Glomerular endothelial cell (primary cell): Measurements from ENCODE around the gene TEKTIP1. TPM values are rescaled to one million over a fixed set of nuclear protein-coding genes. Genes with fewer than 3 reads are reported as not detected.

Experiments used
- DNase-seq: peaks from one replicate; pipeline ENCODE4 v3.0.0-alpha.2; 2011; ENCODE audit warnings: low read depth, low spot score; ENCODE audit errors: extremely low read depth
- total RNA-seq: library from RNA; depleted of rRNA; stranded (reverse); fragments of >200 nt; gene quantifications from 2 replicates; pipeline ENCODE4 v1.2.3, GENCODE V29; 2015

The TEKTIP1 gene
- total RNA-seq = not detected in 2 replicates

- DNase-seq = no peak
These were observed at the start of gene TEKTIP1 for GRCh38 chr19:3538965-3539755. TSS of gene TEKTIP1 (plus strand) at chr19:3539174. CDS start at chr19:3539178, 4 bp downstream.

- no peak for DNase-seq
These were observed 47.4 kb upstream of the TEKTIP1 start for GRCh38 chr19:3491396-3492119.

- DNase-seq = no peak
These were observed 46.7 kb upstream of the TEKTIP1 start for GRCh38 chr19:3492131-3492839.

- DNase-seq = no peak
These were observed 46.1 kb upstream of the TEKTIP1 start for GRCh38 chr19:3492919-3493318.

GRCh38 chr19:3493651-3494050 is 45.3 kb upstream of the TEKTIP1 start:
- DNase-seq = no peak

GRCh38 chr19:3494051-3494450 is 44.9 kb upstream of the TEKTIP1 start:
- DNase-seq = no peak

GRCh38 chr19:3494559-3494958 is 44.4 kb upstream of the TEKTIP1 start:
- no peak for DNase-seq

- DNase-seq = no peak
These were observed 42.3 kb upstream of the TEKTIP1 start for GRCh38 chr19:3496392-3497273.

GRCh38 chr19:3497757-3498520 is 41.0 kb upstream of the TEKTIP1 start:
- no peak for DNase-seq

- no peak for DNase-seq
These were observed 39.1 kb upstream of the TEKTIP1 start for GRCh38 chr19:3499738-3500428.

GRCh38 chr19:3500429-3501101 is 38.4 kb upstream of the TEKTIP1 start, which contains the start of gene DOHH:
TSS of gene DOHH (minus strand) at chr19:3500674. CDS start at chr19:3496814, 3,860 bp downstream.
- peak; percentile 93 for DNase-seq

GRCh38 chr19:3501780-3502179 is 37.2 kb upstream of the TEKTIP1 start:
- no peak for DNase-seq

- no peak for DNase-seq
These were observed 35.9 kb upstream of the TEKTIP1 start for GRCh38 chr19:3503036-3503572.

- DNase-seq = no peak
These were observed 34.2 kb upstream of the TEKTIP1 start for GRCh38 chr19:3504735-3505134.

- DNase-seq = peak; percentile 65
These were observed 33.2 kb upstream of the TEKTIP1 start, which contains the start of gene FZR1 for GRCh38 chr19:3505598-3506383. TSS of gene FZR1 (plus strand) at chr19:3506311. CDS start at chr19:3522990, 16,679 bp downstream.

GRCh38 chr19:3506384-3507340 is 32.3 kb upstream of the TEKTIP1 start:
- no peak for DNase-seq
